ENCODE results near the gene LAMB1. TPM values are rescaled to one million over a fixed set of nuclear protein-coding genes. Genes with fewer than 3 reads are reported as not detected.

LAMB1 gene
- total RNA-seq, 1 donor from 2014 or later, result 245 TPM

- DNase-seq (ENCODE audit: low read depth), result no peak
- H3K4me3 ChIP-seq (ENCODE audit: low read depth, low read length), result no peak overlapping the region
- peaks cover 5% of the 10 kb centered on the region for H3K36me3 ChIP-seq (ENCODE audit: control insufficient read depth, insufficient read depth, low read length)
- no peak for TF ChIP-seq CTCF (IDR thresholded peaks at IDR 0.05; ENCODE audit: insufficient read depth, low read length, poor library complexity, severe bottlenecking)
- H3K27me3 ChIP-seq (ENCODE audit: control insufficient read depth, insufficient read depth, low read length), result no peaks in the 10 kb centered on the region
Measured at GRCh38 chr7:107995184-107996071, 7.5 kb downstream of the LAMB1 start.

GRCh38 chr7:107994421-107995030 is 8.4 kb downstream of the LAMB1 start:
- no peak for DNase-seq (ENCODE audit: low read depth)
- no peak for TF ChIP-seq CTCF (IDR thresholded peaks at IDR 0.05; ENCODE audit: insufficient read depth, low read length, poor library complexity, severe bottlenecking)
- Histone ChIP-seq H3K27me3 (ENCODE audit: control insufficient read depth, insufficient read depth, low read length) (no peaks in the 10 kb centered on the region), H3K36me3 (ENCODE audit: control insufficient read depth, insufficient read depth, low read length) (peaks cover 5% of the 10 kb centered on the region), H3K4me3 (ENCODE audit: low read depth, low read length) (no peak overlapping the region)

GRCh38 chr7:107993891-107994291 is 9.1 kb downstream of the LAMB1 start:
- Histone ChIP-seq H3K27me3 (ENCODE audit: control insufficient read depth, insufficient read depth, low read length) (no peaks in the 10 kb centered on the region), H3K36me3 (ENCODE audit: control insufficient read depth, insufficient read depth, low read length) (peaks cover 5% of the 10 kb centered on the region), H3K4me3 (ENCODE audit: low read depth, low read length) (no peak overlapping the region)
- no peak for DNase-seq (ENCODE audit: low read depth)
- TF ChIP-seq CTCF (IDR thresholded peaks at IDR 0.05; ENCODE audit: insufficient read depth, low read length, poor library complexity, severe bottlenecking), result no peak

- Histone ChIP-seq H3K36me3 (ENCODE audit: control insufficient read depth, insufficient read depth, low read length) (peaks cover 7% of the 10 kb centered on the region), H3K27me3 (ENCODE audit: control insufficient read depth, insufficient read depth, low read length) (no peaks in the 10 kb centered on the region), H3K4me3 (ENCODE audit: low read depth, low read length) (no peak overlapping the region)
- DNase-seq (ENCODE audit: low read depth), result no peak
- TF ChIP-seq CTCF (IDR thresholded peaks at IDR 0.05; ENCODE audit: insufficient read depth, low read length, poor library complexity, severe bottlenecking), result no peak
Measured at GRCh38 chr7:107989618-107990373, 13.2 kb downstream of the LAMB1 start.

- peak; percentile 18 for TF ChIP-seq CTCF (IDR thresholded peaks at IDR 0.05; ENCODE audit: insufficient read depth, low read length, poor library complexity, severe bottlenecking)
- DNase-seq (ENCODE audit: low read depth), result no peak
- Histone ChIP-seq H3K27me3 (ENCODE audit: control insufficient read depth, insufficient read depth, low read length) (no peaks in the 10 kb centered on the region), H3K4me3 (ENCODE audit: low read depth, low read length) (no peak overlapping the region), H3K36me3 (ENCODE audit: control insufficient read depth, insufficient read depth, low read length) (peaks cover 6% of the 10 kb centered on the region)
Measured at GRCh38 chr7:107982918-107983389, 20.0 kb downstream of the LAMB1 start.
